MV-4-11 (cell line): ENCODE measurements around the gene KLF4.
"Not testable (repeated sequence)": the region's sequence is repeated elsewhere in the genome, so short reads cannot be mapped to it uniquely, and the experiment has no call there.

Experiments
- DNase-seq: peaks from one replicate; lab custom pipeline; 2025; lab: John Stamatoyannopoulos, UW

KLF4 gene

GRCh38 chr9:107489687-107490605, at the start of gene KLF4:
KLF4 (minus strand) TSS chr9:107489769; CDS start chr9:107489172, 597 bp downstream.
- peak; percentile 74 for DNase-seq

GRCh38 chr9:107536462-107536861, 46.9 kb upstream of the KLF4 start:
- no peak for DNase-seq

- DNase-seq: no peak
Measured at GRCh38 chr9:107534510-107535078, 45.0 kb upstream of the KLF4 start.

- peak; percentile 46 for DNase-seq
Measured at GRCh38 chr9:107530679-107531078, 41.1 kb upstream of the KLF4 start.

GRCh38 chr9:107528686-107529085, 39.1 kb upstream of the KLF4 start:
- DNase-seq: no peak

- DNase-seq: no peak
Measured at GRCh38 chr9:107523539-107523938, 34.0 kb upstream of the KLF4 start.

GRCh38 chr9:107520186-107520585, 30.6 kb upstream of the KLF4 start:
- no peak for DNase-seq

- DNase-seq: no peak
Measured at GRCh38 chr9:107518037-107518807, 28.7 kb upstream of the KLF4 start.

- peak; percentile 68 for DNase-seq
Measured at GRCh38 chr9:107513464-107514100, 24.0 kb upstream of the KLF4 start.

- peak; percentile 33 for DNase-seq
Measured at GRCh38 chr9:107504585-107505455, 15.3 kb upstream of the KLF4 start.

GRCh38 chr9:107502464-107502863, 12.9 kb upstream of the KLF4 start:
- no peak for DNase-seq

GRCh38 chr9:107500421-107501200, 11.0 kb upstream of the KLF4 start:
- DNase-seq: not testable (repeated sequence)

GRCh38 chr9:107496976-107497375, 7.4 kb upstream of the KLF4 start:
- DNase-seq: peak; percentile 40

- no peak for DNase-seq
Measured at GRCh38 chr9:107492381-107492970, 2.9 kb upstream of the KLF4 start.

- DNase-seq: no peak
Measured at GRCh38 chr9:107491081-107492053, 1.8 kb upstream of the KLF4 start.

- DNase-seq: not testable (repeated sequence)
Measured at GRCh38 chr9:107490606-107490970, 1.0 kb upstream of the KLF4 start.

GRCh38 chr9:107489144-107489673, 360 bp downstream of the KLF4 start:
- DNase-seq: no peak

GRCh38 chr9:107488375-107489143, 1.0 kb downstream of the KLF4 start:
- DNase-seq: no peak
